OCI-LY1 (cell line): ENCODE measurements around the gene PCSK5.

Experiments used
- EZH2 ChIP-seq: fragments of 200-600 bp; sonication (generic), shearing (Covaris generic); IDR thresholded peaks from 2 replicates; pipeline ENCODE4 v1.8.0; 2017; ENCODE audit warnings: borderline replicate concordance, mixed run types, mild to moderate bottlenecking, antibody characterized with exemption, low read length, moderate library complexity, mixed read lengths
- TF ChIP-seq, protein P1 (sequence below): fragments of 200-600 bp; sonication (generic), shearing (Covaris generic); IDR thresholded peaks from 2 replicates; pipeline ENCODE4 v1.5.1; 2017; ENCODE audit warnings: mild to moderate bottlenecking, antibody characterized with exemption, low read length, moderate library complexity, mixed read lengths

DNA sequence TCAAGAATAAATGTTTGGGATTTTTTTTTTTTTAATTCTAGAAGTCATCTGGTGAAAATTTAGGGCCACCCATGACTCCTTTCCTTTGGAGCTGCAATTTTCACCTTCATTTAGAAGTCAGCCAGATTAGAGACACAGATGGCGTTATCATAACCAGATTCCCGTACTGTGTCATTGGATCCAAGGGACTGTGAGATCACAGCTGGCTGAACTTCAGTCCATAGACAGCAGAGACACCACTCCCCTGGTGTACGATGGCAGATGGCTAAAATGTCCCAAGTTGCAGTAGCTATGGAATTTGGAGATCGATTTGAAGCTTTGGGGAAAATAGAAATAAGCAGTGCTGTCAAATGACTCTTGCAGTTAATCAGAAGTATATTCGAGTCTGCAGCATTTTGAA lies 287.5 kb downstream of the PCSK5 start:
- TF ChIP-seq, protein P1, sequence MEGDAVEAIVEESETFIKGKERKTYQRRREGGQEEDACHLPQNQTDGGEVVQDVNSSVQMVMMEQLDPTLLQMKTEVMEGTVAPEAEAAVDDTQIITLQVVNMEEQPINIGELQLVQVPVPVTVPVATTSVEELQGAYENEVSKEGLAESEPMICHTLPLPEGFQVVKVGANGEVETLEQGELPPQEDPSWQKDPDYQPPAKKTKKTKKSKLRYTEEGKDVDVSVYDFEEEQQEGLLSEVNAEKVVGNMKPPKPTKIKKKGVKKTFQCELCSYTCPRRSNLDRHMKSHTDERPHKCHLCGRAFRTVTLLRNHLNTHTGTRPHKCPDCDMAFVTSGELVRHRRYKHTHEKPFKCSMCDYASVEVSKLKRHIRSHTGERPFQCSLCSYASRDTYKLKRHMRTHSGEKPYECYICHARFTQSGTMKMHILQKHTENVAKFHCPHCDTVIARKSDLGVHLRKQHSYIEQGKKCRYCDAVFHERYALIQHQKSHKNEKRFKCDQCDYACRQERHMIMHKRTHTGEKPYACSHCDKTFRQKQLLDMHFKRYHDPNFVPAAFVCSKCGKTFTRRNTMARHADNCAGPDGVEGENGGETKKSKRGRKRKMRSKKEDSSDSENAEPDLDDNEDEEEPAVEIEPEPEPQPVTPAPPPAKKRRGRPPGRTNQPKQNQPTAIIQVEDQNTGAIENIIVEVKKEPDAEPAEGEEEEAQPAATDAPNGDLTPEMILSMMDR = no peak
- no peak for TF ChIP-seq EZH2
